Keratinocyte (primary cell): Measurements from ENCODE around the gene PIP4K2A.

Experiments
- EZH2 ChIP-seq: IDR thresholded peaks from one replicate; pipeline ENCODE4 v1.6.1; 2012; ENCODE audit warnings: inconsistent platforms, mild to moderate bottlenecking, low read length, moderate library complexity
- TF ChIP-seq, protein P1 (sequence below), 3 experiments: IDR thresholded peaks in 1 of 3; conservative IDR thresholded peaks in 1 of 3; optimal IDR thresholded peaks in 1 of 3; 2 replicates in 2 of 3; 3 replicates in 1 of 3; pipeline versions ENCODE3 to v1.5.1; 2011; ENCODE audit warnings: low read length in 3 of 3, mild to moderate bottlenecking in 3 of 3, moderate library complexity in 2 of 3, control low read depth in 1 of 3, inconsistent platforms in 1 of 3; ENCODE audit not compliant: insufficient read depth in 2 of 3; ENCODE audit errors: extremely low read depth in 1 of 3

DNA sequence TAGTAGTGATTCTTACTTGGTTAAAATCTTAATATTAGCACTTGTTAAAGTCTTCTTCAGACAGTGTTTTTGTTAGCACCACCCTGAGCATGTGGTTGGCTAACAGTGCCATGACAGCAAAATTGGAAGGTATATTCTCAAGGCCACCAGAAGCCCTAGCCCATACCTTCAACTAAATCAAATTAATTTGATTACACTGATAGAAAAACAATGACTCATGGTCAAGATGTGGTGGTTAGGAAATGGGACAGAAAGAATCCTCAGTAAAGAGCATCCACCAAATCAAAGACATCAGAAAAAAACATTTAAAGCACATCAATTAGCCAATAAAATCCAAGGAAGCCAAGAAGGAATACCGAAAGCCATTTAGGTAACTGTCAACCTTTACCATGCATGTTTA is 75.5 kb downstream of the PIP4K2A start:
- TF ChIP-seq, protein P1, sequence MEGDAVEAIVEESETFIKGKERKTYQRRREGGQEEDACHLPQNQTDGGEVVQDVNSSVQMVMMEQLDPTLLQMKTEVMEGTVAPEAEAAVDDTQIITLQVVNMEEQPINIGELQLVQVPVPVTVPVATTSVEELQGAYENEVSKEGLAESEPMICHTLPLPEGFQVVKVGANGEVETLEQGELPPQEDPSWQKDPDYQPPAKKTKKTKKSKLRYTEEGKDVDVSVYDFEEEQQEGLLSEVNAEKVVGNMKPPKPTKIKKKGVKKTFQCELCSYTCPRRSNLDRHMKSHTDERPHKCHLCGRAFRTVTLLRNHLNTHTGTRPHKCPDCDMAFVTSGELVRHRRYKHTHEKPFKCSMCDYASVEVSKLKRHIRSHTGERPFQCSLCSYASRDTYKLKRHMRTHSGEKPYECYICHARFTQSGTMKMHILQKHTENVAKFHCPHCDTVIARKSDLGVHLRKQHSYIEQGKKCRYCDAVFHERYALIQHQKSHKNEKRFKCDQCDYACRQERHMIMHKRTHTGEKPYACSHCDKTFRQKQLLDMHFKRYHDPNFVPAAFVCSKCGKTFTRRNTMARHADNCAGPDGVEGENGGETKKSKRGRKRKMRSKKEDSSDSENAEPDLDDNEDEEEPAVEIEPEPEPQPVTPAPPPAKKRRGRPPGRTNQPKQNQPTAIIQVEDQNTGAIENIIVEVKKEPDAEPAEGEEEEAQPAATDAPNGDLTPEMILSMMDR (optimal IDR thresholded peaks at IDR 0.05 in 1 of 3, IDR thresholded peaks at IDR 0.05 in 1 of 3, conservative IDR thresholded peaks at IDR 0.05 in 1 of 3; ENCODE audit: extremely low read depth in 1 of 3, insufficient read depth in 2 of 3, low read length in 3 of 3): no peak
- TF ChIP-seq EZH2: no peak
